22Rv1 (cell line): ENCODE results near the gene CCNE1.
"Not testable (repeated sequence)": the region's sequence is repeated elsewhere in the genome, so short reads cannot be mapped to it uniquely, and the experiment has no call there.

Source experiments
- CTCF ChIP-seq: fragments of 450-650 bp; IDR thresholded peaks from 2 replicates; pipeline ENCODE4 v1.5.1; 2017; ENCODE audit warnings: mild to moderate bottlenecking
- ZFX ChIP-seq: fragments of 450-650 bp; IDR thresholded peaks from 2 replicates; pipeline ENCODE4 v1.6.1; 2017; ENCODE audit warnings: antibody characterized with exemption, borderline replicate concordance

GRCh38 chr19:29794490-29794889, 17.3 kb upstream of the CCNE1 start:
- TF ChIP-seq CTCF, ZFX: not testable (repeated sequence)
